ENCODE measurements around the gene WDR55. TPM values are rescaled to one million over a fixed set of nuclear protein-coding genes. Genes with fewer than 3 reads are reported as not detected.
"Not testable (repeated sequence)": the region's sequence is repeated elsewhere in the genome, so short reads cannot be mapped to it uniquely, and the experiment has no call there.

Gene WDR55
- total RNA-seq, 3 donors from 2014 or later (not counting 1 experiment from before 2014, with no cell fraction given) = 42.3 to 45.1 (median 43.3) TPM

GRCh38 chr5:140700177-140701144, 35.8 kb downstream of the WDR55 start, which contains the start of gene ZMAT2:
TSS of gene ZMAT2 (plus strand) at chr5:140700447. CDS start at chr5:140700461, 14 bp downstream.
- no peaks in the 10 kb centered on the region for H3K27me3 Mint-ChIP-seq (ENCODE audit: low read depth in 2 of 2)
- no peak for TF ChIP-seq CTCF (IDR thresholded peaks at IDR 0.05)
- ATAC-seq (peak; percentile 98 to 100 (median 99)), DNase-seq (peak; percentile 89 to 98)
- Histone ChIP-seq H3K4me1 (ENCODE audit: control insufficient read depth, insufficient read depth, low read length) (peaks cover 15% of the 10 kb centered on the region), H3K36me3 (ENCODE audit: control insufficient read depth, insufficient read depth, low read length) (peaks cover 72% of the 10 kb centered on the region), H3K9me3 (ENCODE audit: control insufficient read depth, insufficient read depth, low read length) (no peaks in the 10 kb centered on the region), H3K4me3 (ENCODE audit: low read length) (peak within 1 kb of the TSS; percentile 65), H3K27ac (ENCODE audit: low read length) (peak within 1 kb of the TSS; percentile 76), H3K27me3 (ENCODE audit: control insufficient read depth, insufficient read depth, low read length) (no peaks in the 10 kb centered on the region)
- WGBS (ENCODE audit: insufficient coverage) = 2% methylated on average over 44 of the region's 44 CpGs
- intact Hi-C loops (cut with micrococcal nuclease) = loop anchor here (1.0 to 5.0 kb wide), 5 partner anchors 9 to 153 kb away; partner anchors contain the start of genes EIF4EBP3, HARS1, HARS2 and IK
- peak within 1 kb of the TSS; percentile 94 to 97 for H3K27ac Mint-ChIP-seq
- H3K9me3 Mint-ChIP-seq = no peaks in the 10 kb centered on the region
- peaks cover 23 to 34% of the 10 kb centered on the region in 2 donors for H3K4me1 Mint-ChIP-seq
- H3K4me3 Mint-ChIP-seq = peak within 1 kb of the TSS; percentile 87
- H3K36me3 Mint-ChIP-seq = peaks cover 40% of the 10 kb centered on the region

- Histone ChIP-seq H3K4me3 (ENCODE audit: low read length) (no peak overlapping the region), H3K27ac (ENCODE audit: low read length) (no peak overlapping the region), H3K36me3 (ENCODE audit: control insufficient read depth, insufficient read depth, low read length) (peaks cover 39% of the 10 kb centered on the region), H3K4me1 (ENCODE audit: control insufficient read depth, insufficient read depth, low read length) (peaks cover 9% of the 10 kb centered on the region), H3K27me3 (ENCODE audit: control insufficient read depth, insufficient read depth, low read length) (no peaks in the 10 kb centered on the region), H3K9me3 (ENCODE audit: control insufficient read depth, insufficient read depth, low read length) (no peaks in the 10 kb centered on the region)
- H3K9me3 Mint-ChIP-seq = no peaks in the 10 kb centered on the region
- intact Hi-C loops (cut with micrococcal nuclease) = no loop called here
- no peak for ATAC-seq
- H3K27ac Mint-ChIP-seq = peak overlapping the region; percentile 10 to 59
- 100% methylated on average over 4 of the region's 4 CpGs for WGBS (ENCODE audit: insufficient coverage)
- no peak overlapping the region for H3K4me3 Mint-ChIP-seq
- peaks cover 19% of the 10 kb centered on the region for H3K36me3 Mint-ChIP-seq
- H3K4me1 Mint-ChIP-seq = peaks cover 13 to 26% of the 10 kb centered on the region in 2 donors
- peaks cover 6 to 10% of the 10 kb centered on the region in 2 donors for H3K27me3 Mint-ChIP-seq (ENCODE audit: low read depth in 2 of 2)
- DNase-seq = no peak
- no peak for TF ChIP-seq CTCF (IDR thresholded peaks at IDR 0.05)
These were observed 43.1 kb downstream of the WDR55 start for GRCh38 chr5:140707812-140708211.

GRCh38 chr5:140708787-140709186, 44.1 kb downstream of the WDR55 start:
- H3K36me3 ChIP-seq (ENCODE audit: control insufficient read depth, insufficient read depth, low read length) = peaks cover 30% of the 10 kb centered on the region
- DNase-seq; intact Hi-C loops (cut with micrococcal nuclease); H3K9me3 Mint-ChIP-seq; H3K27ac ChIP-seq (ENCODE audit: low read length); H3K9me3 ChIP-seq (ENCODE audit: control insufficient read depth, insufficient read depth, low read length); H3K4me1 ChIP-seq (ENCODE audit: control insufficient read depth, insufficient read depth, low read length); H3K4me3 ChIP-seq (ENCODE audit: low read length); H3K27me3 ChIP-seq (ENCODE audit: control insufficient read depth, insufficient read depth, low read length); ATAC-seq: not testable (repeated sequence)
- Mint-ChIP-seq H3K27me3 (ENCODE audit: low read depth in 2 of 2) (peaks cover 6 to 10% of the 10 kb centered on the region in 2 donors), H3K36me3 (peaks cover 16% of the 10 kb centered on the region), H3K4me1 (peaks cover 13 to 26% of the 10 kb centered on the region in 2 donors), H3K27ac (peak overlapping the region; percentile 99 to 100), H3K4me3 (peak overlapping the region; percentile 100)
- 93% methylated on average over 9 of the region's 9 CpGs for WGBS (ENCODE audit: insufficient coverage)

All from natural killer cell (primary cell).